ENCODE data around the gene PIH1D2.

- TF ChIP-seq, protein P1, sequence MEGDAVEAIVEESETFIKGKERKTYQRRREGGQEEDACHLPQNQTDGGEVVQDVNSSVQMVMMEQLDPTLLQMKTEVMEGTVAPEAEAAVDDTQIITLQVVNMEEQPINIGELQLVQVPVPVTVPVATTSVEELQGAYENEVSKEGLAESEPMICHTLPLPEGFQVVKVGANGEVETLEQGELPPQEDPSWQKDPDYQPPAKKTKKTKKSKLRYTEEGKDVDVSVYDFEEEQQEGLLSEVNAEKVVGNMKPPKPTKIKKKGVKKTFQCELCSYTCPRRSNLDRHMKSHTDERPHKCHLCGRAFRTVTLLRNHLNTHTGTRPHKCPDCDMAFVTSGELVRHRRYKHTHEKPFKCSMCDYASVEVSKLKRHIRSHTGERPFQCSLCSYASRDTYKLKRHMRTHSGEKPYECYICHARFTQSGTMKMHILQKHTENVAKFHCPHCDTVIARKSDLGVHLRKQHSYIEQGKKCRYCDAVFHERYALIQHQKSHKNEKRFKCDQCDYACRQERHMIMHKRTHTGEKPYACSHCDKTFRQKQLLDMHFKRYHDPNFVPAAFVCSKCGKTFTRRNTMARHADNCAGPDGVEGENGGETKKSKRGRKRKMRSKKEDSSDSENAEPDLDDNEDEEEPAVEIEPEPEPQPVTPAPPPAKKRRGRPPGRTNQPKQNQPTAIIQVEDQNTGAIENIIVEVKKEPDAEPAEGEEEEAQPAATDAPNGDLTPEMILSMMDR (IDR thresholded peaks at IDR 0.05) = no peak
- TF ChIP-seq POLR2A (IDR thresholded peaks at IDR 0.05) = no peak
Observed at GRCh38 chr11:112115386-112115785, 41.6 kb upstream of the PIH1D2 start.
